ENCODE measurements around the gene CLIC4.

The CLIC4 gene

DNA sequence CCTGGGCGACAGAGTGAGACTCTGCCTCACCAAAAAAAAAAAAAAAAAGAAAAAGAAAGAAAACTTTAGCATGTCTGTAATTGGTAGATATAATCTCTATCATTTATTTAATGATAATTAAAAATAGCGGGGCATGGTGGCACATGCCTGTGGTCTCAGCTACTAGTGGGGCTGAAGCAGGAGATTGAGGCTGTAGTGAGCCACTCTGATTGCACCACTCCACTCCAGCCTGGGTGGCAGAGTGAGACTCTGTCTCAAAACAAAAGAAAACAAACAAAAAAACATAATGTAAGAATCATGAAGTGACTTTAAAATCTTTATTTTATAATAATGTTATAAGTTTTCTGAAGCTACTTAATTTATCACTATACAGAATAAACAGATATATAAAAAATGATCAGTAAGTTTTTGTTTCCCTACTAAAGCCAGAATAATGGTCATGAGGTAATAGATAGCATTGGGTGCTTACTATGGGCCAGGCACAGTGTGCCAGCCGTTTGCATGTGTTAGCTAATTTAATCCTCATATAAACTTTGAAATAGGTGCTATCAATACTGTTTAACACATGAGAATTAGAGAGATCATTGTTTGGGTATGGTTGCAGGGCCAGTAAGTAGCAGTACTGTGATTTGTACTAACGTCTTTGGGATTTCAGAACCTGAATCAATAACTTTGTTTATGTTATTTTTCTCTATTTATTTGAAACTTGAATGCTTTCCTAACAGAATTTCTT, 23.8 kb downstream of the CLIC4 start:
- H3K27ac ChIP-seq: no peak overlapping the region
- H3K4me3 ChIP-seq (ENCODE audit: low read depth in 1 of 2, low read length in 1 of 2): no peak overlapping the region
- H3K36me3 ChIP-seq: no peaks in the 10 kb centered on the region
- TF ChIP-seq, protein P1, sequence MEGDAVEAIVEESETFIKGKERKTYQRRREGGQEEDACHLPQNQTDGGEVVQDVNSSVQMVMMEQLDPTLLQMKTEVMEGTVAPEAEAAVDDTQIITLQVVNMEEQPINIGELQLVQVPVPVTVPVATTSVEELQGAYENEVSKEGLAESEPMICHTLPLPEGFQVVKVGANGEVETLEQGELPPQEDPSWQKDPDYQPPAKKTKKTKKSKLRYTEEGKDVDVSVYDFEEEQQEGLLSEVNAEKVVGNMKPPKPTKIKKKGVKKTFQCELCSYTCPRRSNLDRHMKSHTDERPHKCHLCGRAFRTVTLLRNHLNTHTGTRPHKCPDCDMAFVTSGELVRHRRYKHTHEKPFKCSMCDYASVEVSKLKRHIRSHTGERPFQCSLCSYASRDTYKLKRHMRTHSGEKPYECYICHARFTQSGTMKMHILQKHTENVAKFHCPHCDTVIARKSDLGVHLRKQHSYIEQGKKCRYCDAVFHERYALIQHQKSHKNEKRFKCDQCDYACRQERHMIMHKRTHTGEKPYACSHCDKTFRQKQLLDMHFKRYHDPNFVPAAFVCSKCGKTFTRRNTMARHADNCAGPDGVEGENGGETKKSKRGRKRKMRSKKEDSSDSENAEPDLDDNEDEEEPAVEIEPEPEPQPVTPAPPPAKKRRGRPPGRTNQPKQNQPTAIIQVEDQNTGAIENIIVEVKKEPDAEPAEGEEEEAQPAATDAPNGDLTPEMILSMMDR (IDR thresholded peaks at IDR 0.05): no peak
- H3K4me1 ChIP-seq (ENCODE audit: control insufficient read depth in 1 of 2, insufficient read depth in 1 of 2, low read depth in 1 of 2, low read length in 1 of 2): peaks cover 0 to 8% of the 10 kb centered on the region in 2 experiments
- H3K9me3 ChIP-seq: no peaks in the 10 kb centered on the region
- no peaks in the 10 kb centered on the region for H3K27me3 ChIP-seq

DNA sequence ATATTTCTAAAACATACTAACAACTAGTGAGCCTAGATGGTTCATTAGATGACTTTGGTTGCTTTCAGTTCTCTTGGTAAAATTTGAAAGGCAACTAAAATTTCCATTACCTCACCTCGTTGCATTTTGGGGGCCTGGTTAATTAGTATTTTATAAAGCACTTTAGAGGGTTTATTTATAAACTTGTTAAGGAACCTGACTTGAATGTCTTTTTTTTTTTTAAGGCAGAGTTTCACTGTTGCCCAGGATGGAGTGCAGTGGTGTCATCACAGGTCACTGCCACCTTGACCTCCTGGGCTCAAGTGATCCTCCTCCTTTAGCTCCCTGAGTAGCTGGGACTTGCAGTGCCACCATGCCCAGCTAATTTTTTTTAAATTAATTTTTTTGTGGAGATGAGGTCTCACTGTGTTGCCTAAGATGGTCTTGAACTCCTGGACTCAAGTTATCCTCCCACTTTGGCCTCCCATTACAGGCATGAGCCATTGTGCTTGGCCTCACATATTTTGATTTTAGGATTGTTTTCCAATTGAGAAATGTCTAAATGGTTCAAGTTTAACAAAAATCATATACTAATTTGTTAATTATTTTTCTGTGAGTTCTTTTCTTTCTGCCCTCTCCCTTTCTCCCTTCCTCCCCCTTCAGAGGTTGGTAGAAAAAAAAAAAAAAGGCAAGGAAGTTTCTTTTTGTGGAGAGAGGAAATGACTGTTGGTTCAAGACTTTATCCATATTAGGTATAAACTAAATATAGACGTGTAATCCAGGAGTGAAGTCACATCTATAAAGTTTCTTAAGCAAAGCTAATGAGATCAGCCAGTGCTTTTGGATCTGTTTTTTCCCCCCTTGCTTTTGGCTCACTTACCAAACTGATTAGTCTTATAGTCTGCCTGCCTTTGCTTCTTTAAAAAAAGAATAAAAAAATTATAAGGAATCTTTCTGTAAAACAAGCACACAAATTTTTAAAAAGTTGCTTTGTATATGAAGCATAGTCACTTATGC, 24.7 kb downstream of the CLIC4 start:
- Histone ChIP-seq H3K27ac (no peak overlapping the region), H3K4me3 (ENCODE audit: low read depth in 1 of 2, low read length in 1 of 2) (no peak overlapping the region)

DNA sequence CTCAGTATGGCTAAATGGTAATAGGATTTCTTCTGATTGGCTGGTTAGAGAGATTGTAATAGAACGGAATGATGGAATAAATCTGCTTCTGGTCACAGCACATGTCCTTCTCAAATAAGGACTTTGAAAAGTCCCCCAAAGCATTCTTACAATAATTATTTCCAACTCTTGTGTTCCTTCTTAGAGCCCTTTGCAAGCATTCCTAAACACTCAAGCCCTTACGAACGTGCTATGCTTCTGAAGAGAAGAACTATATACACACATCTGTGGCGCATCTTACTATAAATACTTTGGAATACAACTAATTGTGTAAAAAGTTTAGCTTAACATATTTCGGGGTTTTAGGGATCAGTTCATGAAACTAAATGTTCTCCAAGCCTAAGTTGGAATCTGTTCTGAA, 25.6 kb downstream of the CLIC4 start:
- no peaks in the 10 kb centered on the region for H3K9me3 ChIP-seq
- H3K4me1 ChIP-seq (ENCODE audit: control insufficient read depth in 1 of 2, insufficient read depth in 1 of 2, low read depth in 1 of 2, low read length in 1 of 2): peaks cover 0 to 8% of the 10 kb centered on the region in 2 experiments
- H3K27me3 ChIP-seq: no peaks in the 10 kb centered on the region
- no peak overlapping the region for H3K4me3 ChIP-seq (ENCODE audit: low read depth in 1 of 2, low read length in 1 of 2)
- TF ChIP-seq, protein P1 (IDR thresholded peaks at IDR 0.05): no peak
- no peaks in the 10 kb centered on the region for H3K36me3 ChIP-seq
- no peak overlapping the region for H3K27ac ChIP-seq

More for the DNA sequence above, 24.7 kb downstream of the CLIC4 start:
- no peaks in the 10 kb centered on the region for H3K36me3 ChIP-seq
- H3K27me3 ChIP-seq: no peaks in the 10 kb centered on the region
- peaks cover 0 to 8% of the 10 kb centered on the region in 2 experiments for H3K4me1 ChIP-seq (ENCODE audit: control insufficient read depth in 1 of 2, insufficient read depth in 1 of 2, low read depth in 1 of 2, low read length in 1 of 2)
- TF ChIP-seq, protein P1 (IDR thresholded peaks at IDR 0.05): no peak
- no peaks in the 10 kb centered on the region for H3K9me3 ChIP-seq

DNA sequence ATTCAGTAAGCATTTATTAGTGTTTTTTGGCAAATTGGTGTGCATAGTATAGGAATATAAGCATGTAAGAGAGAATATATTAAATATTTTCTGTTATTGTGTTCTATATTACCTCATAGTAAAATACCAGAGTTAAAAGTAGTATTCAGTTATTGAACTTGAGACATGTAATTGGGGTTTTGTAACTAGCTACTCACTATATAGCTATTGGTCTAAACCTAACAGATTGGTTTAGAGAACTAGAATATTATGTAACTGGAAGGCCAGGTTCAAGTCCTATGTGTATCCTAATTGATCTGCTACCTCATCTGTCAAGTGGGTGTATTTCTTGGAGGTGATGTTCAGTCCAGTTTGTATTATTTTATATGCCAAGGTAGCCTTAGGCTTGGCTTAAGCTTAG, 26.3 kb downstream of the CLIC4 start:
- Histone ChIP-seq H3K4me3 (ENCODE audit: low read depth in 1 of 2, low read length in 1 of 2) (no peak overlapping the region), H3K9me3 (no peaks in the 10 kb centered on the region), H3K36me3 (no peaks in the 10 kb centered on the region), H3K27ac (no peak overlapping the region), H3K4me1 (ENCODE audit: control insufficient read depth in 1 of 2, insufficient read depth in 1 of 2, low read depth in 1 of 2, low read length in 1 of 2) (peaks cover 0 to 8% of the 10 kb centered on the region in 2 experiments), H3K27me3 (no peaks in the 10 kb centered on the region)
- TF ChIP-seq, protein P1 (IDR thresholded peaks at IDR 0.05): no peak

DNA sequence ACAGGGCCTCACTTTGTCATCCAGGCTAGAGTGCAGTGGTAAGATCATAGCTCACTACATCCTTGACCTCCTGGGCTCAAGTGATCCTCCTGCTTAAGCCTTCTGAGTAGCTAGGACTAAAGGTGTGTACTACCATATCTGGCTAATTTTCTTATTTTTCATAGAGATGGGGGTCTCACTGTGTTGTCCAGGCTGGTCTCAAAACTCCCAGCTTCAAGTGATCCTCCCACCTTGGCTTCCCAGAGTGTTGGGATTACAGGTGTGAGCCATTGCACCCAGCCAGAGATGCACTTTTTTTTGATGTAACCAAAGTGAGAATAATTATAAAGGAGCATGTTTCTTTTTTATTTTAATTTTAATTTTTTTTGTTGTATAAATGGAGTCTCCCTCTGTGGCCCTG, 28.4 kb downstream of the CLIC4 start:
- no peak overlapping the region for H3K4me3 ChIP-seq (ENCODE audit: low read depth in 1 of 2, low read length in 1 of 2)
- TF ChIP-seq, protein P1 (IDR thresholded peaks at IDR 0.05): no peak
- no peaks in the 10 kb centered on the region for H3K27me3 ChIP-seq
- H3K36me3 ChIP-seq: no peaks in the 10 kb centered on the region
- no peaks in the 10 kb centered on the region for H3K9me3 ChIP-seq
- no peak overlapping the region for H3K27ac ChIP-seq
- peaks cover 0 to 8% of the 10 kb centered on the region in 2 experiments for H3K4me1 ChIP-seq (ENCODE audit: control insufficient read depth in 1 of 2, insufficient read depth in 1 of 2, low read depth in 1 of 2, low read length in 1 of 2)

Data from neutrophil (primary cell).